Mammary epithelial cell (primary cell): ENCODE data around the gene NT5C3B.

ENCODE experiments used
- EZH2 ChIP-seq: IDR thresholded peaks from 2 replicates; pipeline ENCODE4 v1.6.1; 2012; ENCODE audit warnings: low read length, inconsistent platforms, borderline replicate concordance
- TF ChIP-seq, protein P1 (sequence below), 2 donors: IDR thresholded peaks in 1 of 2; conservative IDR thresholded peaks in 1 of 2; 2 replicates each; pipeline ENCODE4 v1.5.1; 2011 to 2012; ENCODE audit warnings: inconsistent platforms in 2 of 2, low read length in 2 of 2, mild to moderate bottlenecking in 2 of 2, control low read depth in 1 of 2, low read depth in 1 of 2; ENCODE audit not compliant: insufficient read depth in 1 of 2; ENCODE audit errors: extremely low read depth in 1 of 2

- no peak for TF ChIP-seq EZH2
- TF ChIP-seq, protein P1, sequence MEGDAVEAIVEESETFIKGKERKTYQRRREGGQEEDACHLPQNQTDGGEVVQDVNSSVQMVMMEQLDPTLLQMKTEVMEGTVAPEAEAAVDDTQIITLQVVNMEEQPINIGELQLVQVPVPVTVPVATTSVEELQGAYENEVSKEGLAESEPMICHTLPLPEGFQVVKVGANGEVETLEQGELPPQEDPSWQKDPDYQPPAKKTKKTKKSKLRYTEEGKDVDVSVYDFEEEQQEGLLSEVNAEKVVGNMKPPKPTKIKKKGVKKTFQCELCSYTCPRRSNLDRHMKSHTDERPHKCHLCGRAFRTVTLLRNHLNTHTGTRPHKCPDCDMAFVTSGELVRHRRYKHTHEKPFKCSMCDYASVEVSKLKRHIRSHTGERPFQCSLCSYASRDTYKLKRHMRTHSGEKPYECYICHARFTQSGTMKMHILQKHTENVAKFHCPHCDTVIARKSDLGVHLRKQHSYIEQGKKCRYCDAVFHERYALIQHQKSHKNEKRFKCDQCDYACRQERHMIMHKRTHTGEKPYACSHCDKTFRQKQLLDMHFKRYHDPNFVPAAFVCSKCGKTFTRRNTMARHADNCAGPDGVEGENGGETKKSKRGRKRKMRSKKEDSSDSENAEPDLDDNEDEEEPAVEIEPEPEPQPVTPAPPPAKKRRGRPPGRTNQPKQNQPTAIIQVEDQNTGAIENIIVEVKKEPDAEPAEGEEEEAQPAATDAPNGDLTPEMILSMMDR (conservative IDR thresholded peaks at IDR 0.05 in 1 of 2, IDR thresholded peaks at IDR 0.05 in 1 of 2; ENCODE audit: extremely low read depth in 1 of 2, insufficient read depth in 1 of 2, low read depth in 1 of 2, low read length in 2 of 2), result no peak
Observed at GRCh38 chr17:41836550-41837196, 641 bp upstream of the NT5C3B start.
